Keratinocyte (primary cell): ENCODE data around the gene SLC25A21. TPM values are rescaled to one million over a fixed set of nuclear protein-coding genes. Genes with fewer than 3 reads are reported as not detected.

Experiments used
- DNase-seq: peaks from one replicate; pipeline ENCODE4 v3.0.0-alpha.2; 2011; ENCODE audit warnings: low read depth, missing footprints, low spot score
- FAIRE-seq: peaks from 2 replicates; lab custom pipeline; 2011; peaks lifted over from hg19 to GRCh38; lab: Jason Lieb, UNC
- H2AFZ ChIP-seq: 2 replicates; pipeline ENCODE4 v1.6.0; 2012; ENCODE audit warnings: low read length, control low read depth, inconsistent platforms; ENCODE audit not compliant: control insufficient read depth
- H3K27ac ChIP-seq: 2 replicates; pipeline ENCODE4 v1.5.1; 2011; ENCODE audit warnings: low read length; ENCODE audit not compliant: control insufficient read depth, insufficient read depth
- H3K27me3 ChIP-seq: 3 replicates; pipeline ENCODE4 v1.6.0; 2011; ENCODE audit warnings: low read length; ENCODE audit not compliant: control insufficient read depth, insufficient read depth; ENCODE audit errors: extremely low read depth
- H3K36me3 ChIP-seq, 2 experiments: 2 replicates in 1 of 2; 3 replicates in 1 of 2; pipeline ENCODE4 v1.5.1; 2011; ENCODE audit warnings: low read length in 2 of 2, mild to moderate bottlenecking in 1 of 2; ENCODE audit not compliant: control insufficient read depth in 2 of 2, insufficient read depth in 2 of 2; ENCODE audit errors: extremely low read depth in 1 of 2
- H3K4me1 ChIP-seq: 3 replicates; pipeline ENCODE4 v1.5.1; 2011; ENCODE audit warnings: low read length; ENCODE audit not compliant: control insufficient read depth, insufficient read depth; ENCODE audit errors: extremely low read depth
- H3K4me2 ChIP-seq: 3 replicates; pipeline ENCODE4 v1.6.0; 2011; ENCODE audit warnings: low read depth, low read length; ENCODE audit not compliant: control insufficient read depth, insufficient read depth; ENCODE audit errors: extremely low read depth
- H3K4me3 ChIP-seq, 3 experiments: fragments of 200-600 bp in 1 of 3; sonication (generic) in 1 of 3; 2 replicates in 2 of 3; 3 replicates in 1 of 3; pipeline ENCODE4 v1.5.1; 2011 to 2016; ENCODE audit warnings: low read length in 3 of 3, mild to moderate bottlenecking in 3 of 3, control low read depth in 2 of 3, inconsistent platforms in 1 of 3, low read depth in 1 of 3, mixed read lengths in 1 of 3, mixed run types in 1 of 3, moderate library complexity in 1 of 3; ENCODE audit not compliant: control insufficient read depth in 2 of 3, insufficient read depth in 2 of 3; ENCODE audit errors: extremely low read depth in 1 of 3
- H3K79me2 ChIP-seq: 2 replicates; pipeline ENCODE4 v1.6.0; 2012; ENCODE audit warnings: low read length; ENCODE audit not compliant: control insufficient read depth, insufficient read depth
- H3K9ac ChIP-seq: 3 replicates; pipeline ENCODE4 v1.6.0; 2011; ENCODE audit warnings: low read length; ENCODE audit not compliant: control insufficient read depth, insufficient read depth; ENCODE audit errors: extremely low read depth
- H3K9me1 ChIP-seq: 3 replicates; pipeline ENCODE4 v1.6.0; 2011; ENCODE audit warnings: low read length; ENCODE audit not compliant: control insufficient read depth, insufficient read depth; ENCODE audit errors: extremely low read depth
- H3K9me3 ChIP-seq: 2 replicates; pipeline ENCODE4 v1.5.1; 2012; ENCODE audit warnings: low read depth, low read length; ENCODE audit not compliant: control insufficient read depth
- H4K20me1 ChIP-seq: 3 replicates; pipeline ENCODE4 v1.6.0; 2011; ENCODE audit warnings: low read length; ENCODE audit not compliant: control insufficient read depth, insufficient read depth; ENCODE audit errors: extremely low read depth
- EZH2 ChIP-seq: IDR thresholded peaks from one replicate; pipeline ENCODE4 v1.6.1; 2012; ENCODE audit warnings: inconsistent platforms, mild to moderate bottlenecking, low read length, moderate library complexity
- dilution Hi-C: fragments of 300-500 bp; cut with MboI; formaldehyde crosslinking; loops from one replicate; pipeline ENCODE4 v1.7.0; 2020; ENCODE audit warnings: low sequenced_read_pairs; ENCODE audit not compliant: extremely low pct_ligation_motif_present
- polyA plus RNA-seq, 5 experiments: library from polyadenylated mRNA; depleted of rRNA in 3 of 5; stranded (reverse) in 3 of 5; stranded (forward) in 1 of 5; unstranded in 1 of 5; fragments of >200 nt; gene quantifications; 1 replicate in 1 of 5; 2 replicates in 3 of 5; 3 replicates in 1 of 5; pipeline versions ENCODE4 v1.2.1 to v1.2.3, GENCODE V29; 2011 to 2012; ENCODE audit warnings: missing spikeins in 2 of 5, low read depth in 1 of 5, low replicate concordance in 1 of 5
- TF ChIP-seq, protein P1 (sequence below), 3 experiments: IDR thresholded peaks in 1 of 3; conservative IDR thresholded peaks in 1 of 3; optimal IDR thresholded peaks in 1 of 3; 2 replicates in 2 of 3; 3 replicates in 1 of 3; pipeline versions ENCODE3 to v1.5.1; 2011; ENCODE audit warnings: low read length in 3 of 3, mild to moderate bottlenecking in 3 of 3, moderate library complexity in 2 of 3, control low read depth in 1 of 3, inconsistent platforms in 1 of 3; ENCODE audit not compliant: insufficient read depth in 2 of 3; ENCODE audit errors: extremely low read depth in 1 of 3

The SLC25A21 gene
- polyA plus RNA-seq, 1 donor (not counting 4 experiments of a cell fraction or from before 2014, with no cell fraction given): 0.66 TPM

- peaks cover 5% of the 10 kb centered on the region for H3K9me3 ChIP-seq
- no peak overlapping the region for H3K27ac ChIP-seq
- no peaks in the 10 kb centered on the region for H3K9me1 ChIP-seq
- H3K9ac ChIP-seq: no peak overlapping the region
- H3K36me3 ChIP-seq: no peaks in the 10 kb centered on the region
- H2AFZ ChIP-seq: no peak overlapping the region
- H3K4me1 ChIP-seq: peaks cover 20% of the 10 kb centered on the region
- H3K27me3 ChIP-seq: no peaks in the 10 kb centered on the region
- dilution Hi-C loops: no loop called here
- no peak overlapping the region for H3K4me2 ChIP-seq
- TF ChIP-seq, protein P1, sequence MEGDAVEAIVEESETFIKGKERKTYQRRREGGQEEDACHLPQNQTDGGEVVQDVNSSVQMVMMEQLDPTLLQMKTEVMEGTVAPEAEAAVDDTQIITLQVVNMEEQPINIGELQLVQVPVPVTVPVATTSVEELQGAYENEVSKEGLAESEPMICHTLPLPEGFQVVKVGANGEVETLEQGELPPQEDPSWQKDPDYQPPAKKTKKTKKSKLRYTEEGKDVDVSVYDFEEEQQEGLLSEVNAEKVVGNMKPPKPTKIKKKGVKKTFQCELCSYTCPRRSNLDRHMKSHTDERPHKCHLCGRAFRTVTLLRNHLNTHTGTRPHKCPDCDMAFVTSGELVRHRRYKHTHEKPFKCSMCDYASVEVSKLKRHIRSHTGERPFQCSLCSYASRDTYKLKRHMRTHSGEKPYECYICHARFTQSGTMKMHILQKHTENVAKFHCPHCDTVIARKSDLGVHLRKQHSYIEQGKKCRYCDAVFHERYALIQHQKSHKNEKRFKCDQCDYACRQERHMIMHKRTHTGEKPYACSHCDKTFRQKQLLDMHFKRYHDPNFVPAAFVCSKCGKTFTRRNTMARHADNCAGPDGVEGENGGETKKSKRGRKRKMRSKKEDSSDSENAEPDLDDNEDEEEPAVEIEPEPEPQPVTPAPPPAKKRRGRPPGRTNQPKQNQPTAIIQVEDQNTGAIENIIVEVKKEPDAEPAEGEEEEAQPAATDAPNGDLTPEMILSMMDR (optimal IDR thresholded peaks at IDR 0.05 in 1 of 3, IDR thresholded peaks at IDR 0.05 in 1 of 3, conservative IDR thresholded peaks at IDR 0.05 in 1 of 3; ENCODE audit: extremely low read depth in 1 of 3, insufficient read depth in 2 of 3, low read length in 3 of 3): no peak
- TF ChIP-seq EZH2: no peak
- no peak overlapping the region for H3K4me3 ChIP-seq
- H4K20me1 ChIP-seq: no peaks in the 10 kb centered on the region
- DNase-seq (no peak), FAIRE-seq (no peak)
- H3K79me2 ChIP-seq: peaks cover 41% of the 10 kb centered on the region
These were observed 31.0 kb upstream of the SLC25A21 start for GRCh38 chr14:37203423-37203822.

DNA sequence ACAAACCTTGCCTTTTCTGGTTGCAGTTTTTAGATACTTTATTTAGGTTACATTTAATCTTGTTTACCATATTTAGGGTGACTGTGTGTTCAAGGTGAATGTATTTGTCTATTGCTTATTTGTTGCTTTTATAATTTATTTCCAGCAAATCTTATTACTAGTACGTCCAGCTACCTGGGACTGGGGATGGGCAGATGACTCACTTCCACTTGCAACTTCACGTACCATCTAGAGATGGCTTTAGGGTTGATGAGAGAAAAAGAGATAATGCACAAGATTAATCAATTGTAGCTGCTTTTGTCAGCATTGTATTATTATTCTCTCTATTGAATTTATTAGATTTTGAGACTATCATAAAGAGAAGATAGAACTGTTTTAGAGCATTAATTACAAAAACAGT is 30.4 kb upstream of the SLC25A21 start:
- H3K9me1 ChIP-seq: no peaks in the 10 kb centered on the region
- H3K27ac ChIP-seq: peak overlapping the region; percentile 67
- DNase-seq (no peak), FAIRE-seq (no peak)
- peak overlapping the region; percentile 69 for H3K4me2 ChIP-seq
- H3K9ac ChIP-seq: peak overlapping the region; percentile 7
- no peaks in the 10 kb centered on the region for H3K27me3 ChIP-seq
- no peaks in the 10 kb centered on the region for H3K36me3 ChIP-seq
- peaks cover 20% of the 10 kb centered on the region for H3K4me1 ChIP-seq
- peaks cover 40% of the 10 kb centered on the region for H3K79me2 ChIP-seq
- TF ChIP-seq, protein P1 (optimal IDR thresholded peaks at IDR 0.05 in 1 of 3, IDR thresholded peaks at IDR 0.05 in 1 of 3, conservative IDR thresholded peaks at IDR 0.05 in 1 of 3; ENCODE audit: extremely low read depth in 1 of 3, insufficient read depth in 2 of 3, low read length in 3 of 3): no peak
- TF ChIP-seq EZH2: no peak
- H2AFZ ChIP-seq: no peak overlapping the region
- no peaks in the 10 kb centered on the region for H4K20me1 ChIP-seq
- dilution Hi-C loops: no loop called here
- peak overlapping the region in 2 of 3 experiments; percentile 33 to 38 for H3K4me3 ChIP-seq
- H3K9me3 ChIP-seq: peaks cover 5% of the 10 kb centered on the region
